SK-N-SH treated with all-trans-retinoic acid at 6 μM for 48 hours (cell line): ENCODE results near the gene CFAP20DC.

Source experiments
- ARNTL ChIP-seq: fragments of 450-650 bp; formaldehyde crosslinking; IDR thresholded peaks from 2 replicates; pipeline ENCODE4 v1.5.0; 2020; ENCODE audit warnings: low read depth, mild to moderate bottlenecking, moderate library complexity, borderline replicate concordance
- BACH2 ChIP-seq: fragments of 250-450 bp; sonication (Bioruptor Pico); IDR thresholded peaks from 2 replicates; pipeline ENCODE4 v1.9.0; 2021; ENCODE audit warnings: mild to moderate bottlenecking, borderline replicate concordance
- CREB5 ChIP-seq: fragments of 250-450 bp; sonication (Bioruptor Pico); IDR thresholded peaks from 2 replicates; pipeline ENCODE4 v1.5.1; 2020; ENCODE audit warnings: low read depth, mild to moderate bottlenecking, moderate library complexity
- PATZ1 ChIP-seq: fragments of 250-450 bp; sonication (Bioruptor Pico); IDR thresholded peaks from 2 replicates; pipeline ENCODE4 v1.8.0; 2020; ENCODE audit warnings: mild to moderate bottlenecking, moderate library complexity, borderline replicate concordance
- PPARA ChIP-seq: fragments of 250-450 bp; sonication (Bioruptor Pico); IDR thresholded peaks from 2 replicates; pipeline ENCODE4 v1.5.0; 2020; ENCODE audit warnings: mild to moderate bottlenecking, borderline replicate concordance
- TCF4 ChIP-seq: fragments of 250-450 bp; sonication (Bioruptor Pico); IDR thresholded peaks from 2 replicates; pipeline ENCODE4 v1.8.0; 2021; ENCODE audit warnings: mild to moderate bottlenecking, moderate library complexity, borderline replicate concordance
- TOX ChIP-seq: fragments of 250-450 bp; sonication (Bioruptor Pico); IDR thresholded peaks from 2 replicates; pipeline ENCODE4 v1.8.0; 2021; ENCODE audit warnings: mild to moderate bottlenecking, moderate library complexity, borderline replicate concordance
- ZC3H10 ChIP-seq: fragments of 250-450 bp; sonication (Bioruptor Pico); IDR thresholded peaks from 2 replicates; pipeline ENCODE4 v1.5.1; 2021; ENCODE audit warnings: mild to moderate bottlenecking, moderate library complexity
- ZFP3 ChIP-seq: fragments of 250-450 bp; sonication (Bioruptor Pico); IDR thresholded peaks from 2 replicates; pipeline ENCODE4 v1.5.0; 2020; ENCODE audit warnings: mild to moderate bottlenecking, moderate library complexity

GRCh38 chr3:58955308-58955707 is 94.5 kb downstream of the CFAP20DC start:
- no peak for TF ChIP-seq CREB5
- TF ChIP-seq ZFP3 (CRISPR knock-in tag) = no peak
- no peak for TF ChIP-seq BACH2
- no peak for TF ChIP-seq TCF4 (CRISPR knock-in tag)
- no peak for TF ChIP-seq ZC3H10 (CRISPR knock-in tag)
- no peak for TF ChIP-seq TOX
- TF ChIP-seq PPARA = no peak
- no peak for TF ChIP-seq ARNTL (CRISPR knock-in tag)
- TF ChIP-seq PATZ1 = no peak
